ENCODE data around the gene HMGXB3.

GRCh38 chr5:149975409-149975808, 25.1 kb upstream of the HMGXB3 start:
- TF ChIP-seq CTCF (IDR thresholded peaks at IDR 0.05) (no peak), POLR2A (IDR thresholded peaks at IDR 0.05) (no peak)

All from heart left ventricle (tissue), 13 donors.